GM12878 (cell line): Measurements from ENCODE around the gene CFAP53. TPM values are rescaled to one million over a fixed set of nuclear protein-coding genes. Genes with fewer than 3 reads are reported as not detected.

Source experiments
- BACH1 ChIP-seq: fragments of 450-650 bp; IDR thresholded peaks from 2 replicates; pipeline ENCODE4 v1.6.1; 2017; ENCODE audit warnings: mild to moderate bottlenecking, borderline replicate concordance
- CHD2 ChIP-seq: IDR thresholded peaks from 2 replicates; pipeline ENCODE4 v1.6.1; 2011; ENCODE audit warnings: low read depth, low read length, improper control_type of control experiment, borderline replicate concordance
- CHD4 ChIP-seq: fragments of 200-600 bp; sonication (generic); IDR thresholded peaks from 2 replicates; pipeline ENCODE4 v1.6.1; 2016; ENCODE audit warnings: mild to moderate bottlenecking
- CTCF ChIP-seq, 3 experiments: IDR thresholded peaks in 2 of 3; conservative IDR thresholded peaks in 1 of 3; 2 replicates each; pipeline ENCODE4 v1.5.1; 2011; ENCODE audit warnings: low read depth in 3 of 3, low read length in 3 of 3, mild to moderate bottlenecking in 3 of 3, control low read depth in 2 of 3, moderate library complexity in 2 of 3, inconsistent platforms in 1 of 3, mixed read lengths in 1 of 3; ENCODE audit not compliant: control insufficient read depth in 2 of 3, insufficient read depth in 1 of 3; ENCODE audit errors: extremely low read depth in 1 of 3
- DPF2 ChIP-seq: fragments of 450-650 bp; IDR thresholded peaks from 2 replicates; pipeline ENCODE4 v1.6.1; 2017; ENCODE audit warnings: mild to moderate bottlenecking
- E2F8 ChIP-seq: fragments of 450-650 bp; IDR thresholded peaks from 2 replicates; pipeline ENCODE4 v1.6.1; 2018; ENCODE audit warnings: mild to moderate bottlenecking, low read depth, moderate library complexity; ENCODE audit not compliant: partially characterized antibody
- FOS ChIP-seq: IDR thresholded peaks from 3 replicates; pipeline ENCODE4 v1.6.1; 2011; ENCODE audit warnings: borderline replicate concordance; ENCODE audit not compliant: insufficient read length; ENCODE audit errors: extremely low read depth
- HDAC2 ChIP-seq: fragments of 200-600 bp; sonication (generic); IDR thresholded peaks from 2 replicates; pipeline ENCODE4 v1.6.1; 2017
- IRF5 ChIP-seq: fragments of 450-650 bp; IDR thresholded peaks from 2 replicates; pipeline ENCODE4 v1.6.1; 2017; ENCODE audit warnings: borderline replicate concordance
- LARP7 ChIP-seq: fragments of 450-650 bp; IDR thresholded peaks from 2 replicates; pipeline ENCODE4 v1.6.1; 2017; ENCODE audit warnings: mild to moderate bottlenecking
- MAX ChIP-seq: IDR thresholded peaks from 2 replicates; pipeline ENCODE4 v1.6.1; 2012; ENCODE audit warnings: low read depth, low read length, improper control_type of control experiment
- MLLT1 ChIP-seq: fragments of 450-650 bp; IDR thresholded peaks from 2 replicates; pipeline ENCODE4 v1.6.1; 2016; ENCODE audit warnings: mild to moderate bottlenecking
- MYC ChIP-seq: IDR thresholded peaks from 2 replicates; pipeline ENCODE4 v1.6.1; 2011; ENCODE audit warnings: mild to moderate bottlenecking, low read length, moderate library complexity, inconsistent platforms; ENCODE audit not compliant: insufficient read depth, insufficient replicate concordance, insufficient read length, severe bottlenecking
- NR2C1 ChIP-seq: fragments of 450-650 bp; IDR thresholded peaks from 2 replicates; pipeline ENCODE4 v1.6.1; 2017; ENCODE audit warnings: antibody characterized with exemption, mild to moderate bottlenecking, moderate library complexity
- SPI1 ChIP-seq: IDR thresholded peaks from 2 replicates; pipeline ENCODE4 v1.6.1; 2011; ENCODE audit warnings: low read depth, mild to moderate bottlenecking, low read length, moderate library complexity, borderline replicate concordance; ENCODE audit not compliant: insufficient read depth
- TCF3 ChIP-seq: IDR thresholded peaks from 2 replicates; pipeline ENCODE4 v1.6.1; 2012; ENCODE audit warnings: low read depth, mild to moderate bottlenecking, low read length, borderline replicate concordance; ENCODE audit not compliant: insufficient read depth
- ZBTB11 ChIP-seq: fragments of 450-650 bp; formaldehyde crosslinking; IDR thresholded peaks from 2 replicates; pipeline ENCODE4 v1.5.0; 2022; ENCODE audit warnings: mild to moderate bottlenecking, missing genetic modification characterization
- polyA plus RNA-seq, 11 experiments: library from polyadenylated mRNA; depleted of rRNA in 4 of 11; unstranded in 6 of 11; stranded (reverse) in 5 of 11; fragments of >200 nt; fragmentation: Nextera tagmentation in 4 of 11; fragmentation: Illumina TruSeq in 1 of 11; extraction: Ambion mirVana in 4 of 11; extraction: Trizol in 1 of 11; gene quantifications; 1 replicate in 1 of 11; 2 replicates in 10 of 11; pipeline versions ENCODE4 v1.2.1 to v1.2.3, GENCODE V29; 2011 to 2016; ENCODE audit warnings: inconsistent platforms in 2 of 11, missing spikeins in 2 of 11, low read depth in 1 of 11
- total RNA-seq, 4 experiments: library from RNA; depleted of rRNA in 3 of 4; stranded (reverse); fragments of >200 nt in 3 of 4; fragmentation: Illumina TruSeq in 1 of 4; extraction: Trizol in 1 of 4; gene quantifications; 2 replicates each; pipeline versions ENCODE4 v1.2.1 to v1.2.3, GENCODE V29; 2013 to 2021

The CFAP53 gene
- total and polyA plus RNA-seq, 10 of the 15 experiments (the other 5 are each of a cell fraction or from before 2014, with no cell fraction given) = 0.05 to 0.31 (median 0.12) TPM; not detected in 1

- TF ChIP-seq BACH1 = peak; percentile 63; the same call in 1 of the 2 replicates
- no peak for TF ChIP-seq E2F8
- no peak for TF ChIP-seq ZBTB11 (CRISPR knock-in tag)
- no peak for TF ChIP-seq SPI1
- TF ChIP-seq MYC = no peak
- no peak; the same call in 1 of the 2 replicates for TF ChIP-seq LARP7
- no peak for TF ChIP-seq CTCF (IDR thresholded peaks at IDR 0.05 in 2 of 3, conservative IDR thresholded peaks at IDR 0.05 in 1 of 3; ENCODE audit: control insufficient read depth in 2 of 3, extremely low read depth in 1 of 3, insufficient read depth in 1 of 3, low read depth in 3 of 3, low read length in 3 of 3)
- TF ChIP-seq CHD4 = 0 out of 2 replicates have a peak, but pooled peaks have one; percentile 31
- peak; percentile 59; the same call in 1 of the 2 replicates for TF ChIP-seq CHD2
- TF ChIP-seq FOS = no peak
- no peak; the same call in 1 of the 2 replicates for TF ChIP-seq NR2C1
- TF ChIP-seq DPF2 = peak; percentile 89
- no peak for TF ChIP-seq HDAC2
- TF ChIP-seq MAX = no peak
- TF ChIP-seq IRF5 = no peak
- no peak for TF ChIP-seq TCF3
- peak; percentile 87 for TF ChIP-seq MLLT1
Observed at GRCh38 chr18:50315100-50315871, 49.0 kb upstream of the CFAP53 start (continued).
